Pulmonary artery endothelial cell (primary cell): ENCODE measurements around the gene SLC22A8. TPM values are rescaled to one million over a fixed set of nuclear protein-coding genes. Genes with fewer than 3 reads are reported as not detected.
"Not testable (repeated sequence)": the region's sequence is repeated elsewhere in the genome, so short reads cannot be mapped to it uniquely, and the experiment has no call there.

ENCODE experiments used
- DNase-seq: peaks from one replicate; pipeline ENCODE4 v3.0.0-alpha.2; 2011; ENCODE audit warnings: low read depth, low spot score
- total RNA-seq: library from RNA; depleted of rRNA; stranded (reverse); fragments of >200 nt; gene quantifications from 2 replicates; pipeline ENCODE4 v1.2.3, GENCODE V29; 2014

The SLC22A8 gene
- total RNA-seq, 1 donor from 2014 or later: not detected

- DNase-seq: no peak
These were observed 27.4 kb downstream of the SLC22A8 start for GRCh38 chr11:62988276-62988675.

DNA sequence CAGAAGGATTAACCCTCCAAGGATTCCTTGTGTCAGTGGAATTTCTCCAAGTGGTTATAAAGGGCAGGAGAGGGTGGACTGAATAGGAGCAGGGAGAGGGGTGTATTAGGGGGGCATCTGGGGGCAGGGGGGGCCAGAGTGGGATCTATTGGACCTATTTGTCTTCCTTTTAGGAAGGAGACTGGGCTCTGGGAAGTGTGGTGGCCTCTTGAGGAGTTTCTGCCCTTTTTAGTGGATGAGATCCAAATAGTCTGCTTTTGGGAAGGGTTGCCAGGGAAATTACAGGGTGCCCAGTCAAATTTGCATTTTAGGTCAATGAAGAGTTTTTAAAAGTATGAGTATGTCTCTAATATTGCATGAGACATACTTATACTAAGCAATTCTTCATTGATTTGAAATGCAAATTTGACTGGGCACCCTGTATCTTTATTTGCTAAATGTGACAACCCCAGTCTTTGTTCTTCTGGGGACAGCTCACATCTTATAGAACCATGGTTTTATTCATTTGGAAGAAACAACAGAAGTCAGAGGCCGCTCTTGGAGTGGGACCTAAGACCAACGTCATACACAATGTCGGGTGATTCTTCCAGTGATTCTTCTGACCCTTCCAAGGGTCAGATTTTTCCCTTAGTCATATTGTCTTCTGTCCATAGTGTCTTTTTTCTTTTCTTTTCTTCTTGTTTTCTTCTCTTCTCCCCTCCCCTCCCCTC, 30.4 kb downstream of the SLC22A8 start:
- no peak for DNase-seq

DNA sequence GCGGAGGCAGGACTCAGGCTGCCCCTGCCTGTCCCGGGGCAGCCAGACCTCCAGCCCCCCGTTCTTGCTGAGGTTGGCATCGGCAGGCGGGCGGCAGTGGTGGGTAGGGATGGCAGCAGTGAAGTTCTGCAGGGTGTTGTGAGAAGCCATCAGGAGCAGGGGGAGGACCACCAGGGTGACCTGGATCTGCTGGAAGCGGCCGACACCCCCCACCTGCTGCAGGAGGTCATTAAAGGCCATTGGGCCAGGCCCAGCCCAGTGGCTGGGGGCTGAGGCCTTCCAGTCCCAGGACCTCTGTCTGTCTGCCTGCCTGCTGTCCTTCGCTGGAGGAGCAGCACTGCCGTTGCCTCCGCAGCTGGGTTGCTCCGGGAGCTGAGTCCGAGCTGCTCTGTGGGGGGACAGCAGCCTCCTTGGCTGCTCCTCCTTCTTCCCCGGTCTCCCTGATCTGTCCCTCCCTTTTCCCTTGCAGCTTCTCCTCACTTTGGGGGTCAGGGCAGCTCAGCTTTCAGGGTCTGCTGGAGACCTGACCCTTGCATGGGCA, 31.1 kb downstream of the SLC22A8 start, which contains the start of gene SLC22A6:
TSS of gene SLC22A6 (minus strand) at position 517 of the 541 bp plus-strand sequence. CDS start at position 240, 277 bp downstream.
- no peak for DNase-seq

GRCh38 chr11:62983536-62984199, 32.0 kb downstream of the SLC22A8 start:
- DNase-seq: no peak

DNA sequence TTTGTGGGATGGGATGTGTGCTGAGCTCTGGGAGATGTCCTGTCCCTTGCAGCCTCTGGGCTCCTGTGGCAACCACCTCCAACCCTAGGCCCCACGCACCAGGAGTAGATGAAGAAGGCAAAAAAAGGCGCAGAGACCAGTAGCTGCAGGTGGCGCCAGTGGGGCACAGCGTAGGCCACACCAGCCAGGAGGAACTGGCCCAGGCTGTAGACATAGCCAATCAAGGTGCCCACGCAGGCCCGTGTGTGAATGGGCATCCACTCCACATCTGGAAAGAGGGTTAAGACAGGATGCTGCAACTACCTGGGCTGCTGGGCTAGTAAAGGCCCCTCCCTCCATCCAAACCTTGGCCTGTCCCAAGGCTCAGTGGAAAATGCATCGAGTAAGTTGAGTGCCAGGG, 33.9 kb downstream of the SLC22A8 start:
- DNase-seq: no peak

GRCh38 chr11:62980133-62980760, 35.4 kb downstream of the SLC22A8 start:
- no peak for DNase-seq

DNA sequence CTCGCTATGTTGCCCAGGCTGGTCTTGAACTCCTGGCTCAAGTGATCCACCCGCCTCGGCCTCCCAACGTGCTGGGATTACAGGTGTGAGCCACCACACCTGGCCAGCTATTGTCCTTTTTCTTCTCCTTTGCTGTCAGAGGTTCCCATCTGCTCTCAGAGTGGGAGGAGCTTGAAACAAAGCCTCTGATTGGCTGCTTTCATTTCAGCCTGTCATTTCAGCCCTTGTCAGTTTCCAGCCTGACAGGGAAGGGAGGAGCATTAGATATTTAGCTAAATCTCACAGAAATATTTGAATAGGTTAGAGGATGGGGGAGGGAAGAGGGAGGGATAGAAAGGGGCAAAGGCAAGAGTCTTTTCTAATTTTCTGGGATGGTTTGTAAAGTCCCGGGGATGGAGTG, 39.5 kb downstream of the SLC22A8 start:
- DNase-seq: no peak

DNA sequence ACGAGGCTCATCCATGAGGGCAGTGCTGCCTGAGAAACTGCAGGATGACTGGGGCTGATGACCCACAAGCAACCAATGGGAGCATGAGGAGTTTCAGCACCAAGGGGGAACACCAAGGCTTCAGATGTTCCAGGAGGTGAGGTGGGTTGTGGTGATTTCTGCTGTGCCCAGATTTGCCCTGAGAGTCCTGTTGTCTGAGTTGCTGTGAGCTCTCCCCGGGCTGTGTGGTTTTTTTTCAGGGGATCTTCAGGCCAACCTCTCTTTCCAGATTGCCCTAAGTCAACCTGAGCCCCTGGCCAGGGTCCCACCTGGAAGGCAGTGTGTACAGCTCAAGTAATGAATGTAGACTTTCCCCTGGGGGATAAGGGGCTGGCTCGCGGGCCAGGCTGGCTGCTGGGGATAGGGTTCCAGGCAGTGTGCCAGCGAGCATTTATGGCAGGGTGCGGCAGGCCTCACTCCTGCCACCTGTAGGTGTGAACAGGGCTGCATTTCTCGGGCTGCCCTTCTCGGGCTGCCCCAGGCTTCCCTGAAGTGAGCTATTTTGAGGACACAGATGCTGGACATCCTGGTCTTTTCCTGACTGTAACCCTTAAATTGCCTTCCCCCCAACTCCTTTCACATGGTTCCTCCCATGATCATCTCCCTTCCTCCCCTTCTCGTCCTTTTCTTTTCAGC, 40.7 kb downstream of the SLC22A8 start:
- DNase-seq: no peak

DNA sequence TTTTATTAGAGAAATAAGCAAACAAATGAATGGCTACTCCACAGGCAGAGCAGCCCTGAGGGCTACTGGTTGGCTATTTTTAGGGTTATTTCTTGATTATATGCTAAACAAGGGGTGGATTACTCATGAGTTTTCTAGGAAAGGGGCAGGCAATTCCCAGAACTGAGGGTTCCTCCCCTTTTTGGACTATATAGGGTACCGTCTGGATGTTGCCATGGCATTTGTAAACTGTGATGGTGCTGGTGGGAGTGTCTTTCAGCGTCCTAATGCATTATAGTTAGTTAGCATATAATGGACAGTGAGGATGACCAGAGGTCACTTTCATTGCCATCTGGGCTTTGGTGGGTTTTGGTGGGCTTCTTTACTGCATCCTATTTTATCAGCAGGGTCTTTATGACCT, 50.1 kb downstream of the SLC22A8 start:
- DNase-seq: no peak

DNA sequence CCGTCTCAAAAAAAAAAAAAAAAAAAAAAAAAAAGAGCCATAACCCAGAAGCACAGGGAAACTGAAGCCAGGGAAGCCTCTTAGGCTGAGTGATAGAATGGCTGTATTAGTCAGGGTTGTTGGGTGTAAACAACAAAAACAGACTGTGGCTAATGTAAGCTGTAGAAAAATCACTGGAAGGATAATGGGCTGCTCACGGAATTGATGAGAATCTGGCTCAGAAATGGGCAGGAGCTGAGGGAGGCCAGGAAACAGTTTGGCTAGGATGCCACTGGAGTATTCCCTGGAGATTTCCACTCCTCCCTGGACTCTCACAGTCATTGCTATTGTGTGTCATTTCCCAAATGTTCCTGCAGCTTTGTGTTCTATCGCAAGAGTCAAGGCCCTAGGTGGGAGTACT, 53.2 kb downstream of the SLC22A8 start:
- no peak for DNase-seq

DNA sequence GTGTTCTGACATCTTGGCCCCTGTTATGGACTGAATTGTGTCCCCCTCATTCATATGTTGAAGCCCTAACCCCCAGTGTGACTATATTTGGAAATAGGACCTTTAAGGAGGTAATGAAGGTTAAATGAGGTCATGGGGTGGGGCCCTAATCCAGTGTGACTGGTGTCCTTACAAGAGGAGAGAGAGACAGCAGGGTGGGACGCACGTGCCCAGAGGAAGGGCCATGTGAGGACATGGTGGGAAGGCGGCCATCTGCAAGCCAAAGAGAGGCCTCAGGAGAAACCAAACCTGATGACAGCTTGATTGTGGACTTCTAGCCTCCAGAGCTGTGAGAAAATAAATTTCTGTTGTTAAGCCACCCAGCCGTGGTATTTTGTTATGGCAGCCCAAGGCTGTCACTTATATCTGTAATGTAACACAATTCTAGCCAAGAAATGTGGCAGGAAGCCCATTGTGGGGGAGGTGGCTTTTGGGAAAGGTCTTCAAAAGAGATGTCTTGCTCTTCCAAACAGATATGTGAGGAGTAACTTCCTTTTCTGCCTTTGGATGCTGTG, 54.5 kb downstream of the SLC22A8 start:
- no peak for DNase-seq

DNA sequence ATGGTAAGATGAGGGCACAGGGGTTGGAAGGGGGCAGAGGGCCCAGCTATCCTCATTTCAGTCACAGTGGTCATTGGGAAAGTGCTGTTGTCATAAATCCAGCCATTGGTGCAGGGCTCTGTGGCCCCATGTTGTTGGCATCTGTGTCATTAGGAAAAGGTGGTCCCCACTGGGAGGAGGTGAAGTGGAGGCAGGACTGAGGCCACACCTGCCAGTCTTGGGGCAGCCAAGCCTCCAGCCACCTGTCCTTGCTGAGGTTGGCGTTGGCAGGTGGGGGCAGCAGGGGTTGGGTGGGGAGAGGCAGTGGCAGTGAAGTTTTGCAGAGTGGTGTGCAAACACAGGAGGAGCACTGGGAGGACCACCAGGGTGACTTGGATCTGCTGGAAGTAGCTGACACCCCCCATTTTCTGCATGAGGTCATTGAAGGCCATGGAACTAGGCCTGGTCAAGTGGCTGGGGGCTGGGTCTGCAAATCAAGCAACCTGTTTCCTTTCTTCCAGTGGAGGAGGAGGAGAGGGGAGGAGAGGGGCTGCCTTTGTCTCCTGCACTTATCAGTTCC, 56.1 kb downstream of the SLC22A8 start:
- no peak for DNase-seq

DNA sequence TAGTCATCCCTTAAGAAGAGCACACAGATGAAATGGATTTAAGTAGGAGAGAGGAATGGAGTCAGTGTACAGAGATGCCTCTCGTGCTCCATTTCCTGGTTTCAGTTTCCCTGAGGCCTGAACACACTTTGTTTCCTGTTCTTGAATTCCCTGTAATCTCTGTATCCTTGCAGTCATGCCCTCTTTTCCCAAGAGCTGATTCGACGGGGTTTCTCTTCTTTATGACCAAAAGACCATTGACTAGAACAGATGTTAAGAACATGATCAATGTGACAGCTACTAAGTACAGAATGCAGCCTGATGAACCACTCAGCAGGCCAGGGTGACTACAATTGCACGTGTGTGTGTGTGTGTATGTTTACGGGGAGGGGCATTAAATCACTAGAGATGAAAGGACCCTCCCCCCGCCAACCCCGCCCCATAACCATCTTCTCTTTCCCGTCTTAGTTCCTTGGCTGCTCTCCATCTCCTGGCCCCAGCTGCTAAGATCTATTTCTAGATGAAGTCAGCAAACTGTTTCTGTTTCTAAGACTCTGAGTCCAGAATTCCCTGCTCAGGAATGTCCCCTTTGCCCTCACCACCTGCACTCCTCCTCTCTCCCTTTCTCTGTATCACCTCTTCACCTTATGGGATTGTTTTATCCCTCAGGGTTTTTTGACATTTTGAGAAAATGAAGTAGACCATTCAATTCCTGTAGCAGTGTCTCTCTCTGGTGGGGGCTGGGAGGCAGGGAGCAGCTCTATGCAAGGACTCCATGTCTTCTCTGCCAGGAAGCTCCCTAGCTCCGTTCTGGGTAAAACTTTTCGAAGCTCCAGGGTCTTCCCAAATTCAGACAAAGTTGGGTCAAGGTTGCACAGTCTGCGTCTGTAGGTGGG, 56.9 kb downstream of the SLC22A8 start:
- no peak for DNase-seq

GRCh38 chr11:62957147-62957546, 58.5 kb downstream of the SLC22A8 start:
- no peak for DNase-seq

DNA sequence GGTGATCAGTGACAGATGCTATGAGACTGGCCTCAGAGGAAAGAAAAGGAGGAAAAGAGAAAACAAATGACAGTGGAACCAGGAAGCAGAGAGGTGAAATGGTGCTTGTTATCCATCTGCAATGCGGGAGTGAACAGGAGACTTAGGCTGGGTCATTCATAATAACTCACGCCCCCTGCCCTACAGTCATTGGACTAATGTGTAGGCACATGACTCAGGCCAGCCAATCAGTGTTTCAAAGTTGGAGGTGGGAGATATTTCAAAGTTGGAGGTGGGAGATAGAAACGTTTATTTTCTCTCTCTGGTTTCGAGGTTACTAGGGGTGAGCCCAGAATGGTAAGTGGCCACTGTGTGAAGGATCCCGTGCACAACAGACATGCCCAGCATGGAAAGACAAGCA, 61.2 kb downstream of the SLC22A8 start:
- DNase-seq: no peak

DNA sequence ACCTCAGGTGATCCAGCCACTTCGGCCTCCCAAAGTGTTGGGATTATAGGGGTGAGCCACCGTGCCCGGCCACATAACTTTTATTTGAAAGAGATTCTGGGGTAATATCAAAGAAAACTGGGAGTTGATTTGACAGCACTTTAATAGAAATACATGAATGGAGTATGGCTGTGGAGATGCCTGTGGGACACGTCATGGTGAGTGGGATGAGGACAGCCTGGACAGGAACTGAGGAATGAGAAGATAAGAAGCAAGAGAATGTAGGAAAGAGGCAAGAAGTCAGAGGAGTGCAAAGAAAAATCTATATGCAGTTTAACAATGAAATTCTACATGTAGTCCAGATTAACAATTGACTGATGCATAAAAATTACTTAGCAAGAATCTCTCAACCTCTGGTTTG, 61.8 kb downstream of the SLC22A8 start:
- no peak for DNase-seq

GRCh38 chr11:62948765-62949320, 66.8 kb downstream of the SLC22A8 start:
- DNase-seq: no peak

GRCh38 chr11:62945538-62945937, 70.1 kb downstream of the SLC22A8 start:
- not testable (repeated sequence) for DNase-seq
